ENCODE results near the gene CBX8. TPM values are rescaled to one million over a fixed set of nuclear protein-coding genes. Genes with fewer than 3 reads are reported as not detected.

CBX8 gene
- 4.1 and 12.8 TPM in 2 replicates for total RNA-seq

GRCh38 chr17:79796763-79797491 is at the start of gene CBX8:
Gene CBX8, minus strand, starts transcription at chr17:79797077. Its CDS starts 79 bp downstream, at chr17:79796998.

GRCh38 chr17:79839356-79840268 is 42.7 kb upstream of the CBX8 start, which contains the start of gene CBX4:
Gene CBX4, minus strand, starts transcription at chr17:79839440. Its CDS starts 189 bp downstream, at chr17:79839251.

GRCh38 chr17:79777894-79778503 is 18.9 kb downstream of the CBX8 start, which contains the start of gene CBX2:
Gene CBX2, plus strand, starts transcription at chr17:79778148. Its CDS starts 88 bp downstream, at chr17:79778236.

Other genes with a start within 250 kb of the CBX8 start
- not detected in 2 replicates for gene RBFOX3, start 186.0 kb downstream of the CBX8 start, total RNA-seq
- gene ENPP7, start 66.1 kb downstream of the CBX8 start, total RNA-seq, result not detected in 2 replicates
- 0.97 and 1.4 TPM in 2 replicates for gene CBX2, start 18.9 kb downstream of the CBX8 start, total RNA-seq
- gene CBX4, start 42.4 kb upstream of the CBX8 start, total RNA-seq, result 13.4 and 15.0 TPM in 2 replicates
- gene TBC1D16, start 238.8 kb upstream of the CBX8 start, total RNA-seq, result 39.9 and 44.1 TPM in 2 replicates
- 0.18 and 1.5 TPM in 2 replicates for gene CCDC40, start 239.6 kb upstream of the CBX8 start, total RNA-seq

All from cardiac atrium fibroblast (primary cell).